Medulla oblongata (tissue), 1 donor: ENCODE results near the gene ZC4H2.
"Not testable (repeated sequence)": the region's sequence is repeated elsewhere in the genome, so short reads cannot be mapped to it uniquely, and the experiment has no call there.

ENCODE experiments used
- DNase-seq: peaks from one replicate; pipeline ENCODE4 v3.0.0-alpha.2; 2015; ENCODE audit errors: extremely low spot score

Gene ZC4H2, protein sequence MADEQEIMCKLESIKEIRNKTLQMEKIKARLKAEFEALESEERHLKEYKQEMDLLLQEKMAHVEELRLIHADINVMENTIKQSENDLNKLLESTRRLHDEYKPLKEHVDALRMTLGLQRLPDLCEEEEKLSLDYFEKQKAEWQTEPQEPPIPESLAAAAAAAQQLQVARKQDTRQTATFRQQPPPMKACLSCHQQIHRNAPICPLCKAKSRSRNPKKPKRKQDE

DNA sequence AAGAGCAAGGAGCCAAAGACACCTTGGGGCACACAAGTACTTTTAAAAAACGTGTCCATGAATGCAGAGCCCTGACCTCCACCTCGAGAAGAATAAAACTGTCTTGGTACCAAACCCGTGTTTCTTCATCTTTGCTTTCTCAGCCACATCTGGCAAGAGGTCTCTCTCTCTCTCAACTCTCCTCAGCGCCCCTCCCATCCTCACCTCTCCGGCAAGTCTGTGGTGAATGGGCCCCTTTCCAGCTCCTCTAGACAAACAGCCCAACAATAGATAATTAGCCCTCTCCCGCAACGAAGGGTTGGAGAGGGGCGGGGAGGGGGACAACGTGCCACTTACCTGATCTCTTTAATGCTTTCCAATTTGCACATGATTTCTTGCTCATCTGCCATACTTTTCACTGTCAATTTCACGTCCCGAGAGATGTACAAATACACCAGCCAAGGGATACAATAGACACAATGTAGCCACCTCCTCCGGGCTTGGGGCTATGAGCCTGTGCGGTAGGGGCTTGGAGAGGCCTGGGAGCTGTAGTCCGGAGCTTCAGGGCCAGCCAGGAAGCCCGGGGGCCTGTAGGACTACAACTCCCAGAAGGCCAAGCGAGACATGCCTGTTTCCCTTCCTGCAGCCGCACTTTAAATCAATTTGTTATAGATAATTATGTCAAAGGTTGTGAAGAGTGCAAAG lies at the start of gene ZC4H2:
ZC4H2 (minus strand) TSS at position 462 of the 684 bp plus-strand sequence; CDS start at position 389, 73 bp downstream.
- DNase-seq = peak; percentile 85

DNA sequence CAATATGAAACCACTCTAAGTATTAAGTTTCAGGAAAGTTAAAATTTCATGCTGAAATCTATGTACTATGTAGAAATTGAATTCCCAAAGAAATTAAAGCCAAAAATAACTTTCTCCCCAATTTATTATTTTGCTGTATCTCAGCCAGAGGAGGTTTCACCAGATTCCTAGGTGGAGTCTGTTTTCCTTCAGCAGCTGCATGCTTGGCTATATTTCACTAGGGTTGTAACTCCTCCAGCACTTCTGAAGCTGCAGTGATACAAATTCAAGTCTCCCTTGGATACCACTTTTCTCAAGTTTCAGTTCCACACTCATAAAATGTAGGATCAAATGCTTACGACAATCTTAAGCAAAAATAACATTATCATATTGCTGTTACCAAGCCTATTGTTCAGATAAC lies 41.2 kb upstream of the ZC4H2 start:
- no peak for DNase-seq

DNA sequence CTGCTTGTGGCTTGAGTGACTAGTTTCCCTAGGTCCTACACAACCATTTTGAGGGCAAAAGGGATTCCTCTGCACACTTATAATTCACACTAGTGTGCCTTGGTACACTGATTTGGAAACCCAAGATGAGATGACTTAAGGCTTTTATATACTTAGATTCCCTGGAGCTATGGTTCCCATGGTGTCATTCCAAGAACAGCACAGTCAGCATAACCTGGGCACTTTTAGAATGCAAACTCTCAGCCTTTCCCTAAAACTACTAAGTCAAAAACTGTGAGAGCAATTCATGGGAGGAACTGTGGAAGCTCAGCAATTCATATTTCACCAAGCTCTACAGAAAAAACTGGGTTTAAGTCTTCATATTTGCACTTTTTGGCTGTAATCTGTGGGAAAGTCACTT lies 38.0 kb upstream of the ZC4H2 start:
- no peak for DNase-seq

DNA sequence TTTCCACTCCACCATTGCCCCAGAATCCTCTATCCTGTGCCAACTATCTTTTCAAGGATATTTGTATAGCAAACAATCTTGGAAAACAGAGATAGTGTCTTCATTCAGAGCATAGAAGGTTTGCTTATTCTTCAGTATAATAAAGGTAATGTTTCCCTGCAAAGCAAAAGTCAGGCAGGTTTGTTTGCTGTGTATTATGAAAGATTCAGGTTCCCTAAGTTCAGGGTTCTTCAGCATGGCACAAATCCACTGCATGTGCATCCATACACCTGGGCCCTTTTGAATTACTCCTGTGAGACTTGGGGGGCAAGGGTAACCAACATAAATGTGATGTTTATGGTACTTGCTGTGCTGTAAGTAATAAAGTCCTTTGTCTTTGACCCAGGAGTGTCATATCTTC lies 33.2 kb upstream of the ZC4H2 start:
- no peak for DNase-seq

DNA sequence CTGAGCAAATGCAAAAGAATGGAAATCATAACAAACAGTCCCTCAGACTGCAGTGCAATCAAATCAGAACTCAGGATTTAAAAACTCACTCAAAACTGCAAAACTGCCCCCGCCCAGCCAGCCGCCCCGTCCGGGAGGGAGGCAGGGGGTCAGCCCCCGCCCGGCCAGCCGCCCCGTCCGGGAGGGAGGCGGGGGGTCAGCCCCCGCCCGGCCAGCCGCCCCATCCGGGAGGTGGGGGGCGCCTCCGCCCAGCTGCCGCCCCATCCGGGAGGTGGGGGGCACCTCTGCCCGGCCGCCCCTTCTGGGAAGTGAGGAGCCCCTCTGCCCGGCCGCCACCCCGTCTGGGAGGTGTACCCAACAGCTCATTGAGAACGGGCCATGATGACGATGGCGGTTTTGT lies 26.0 kb upstream of the ZC4H2 start:
- not testable (repeated sequence) for DNase-seq

DNA sequence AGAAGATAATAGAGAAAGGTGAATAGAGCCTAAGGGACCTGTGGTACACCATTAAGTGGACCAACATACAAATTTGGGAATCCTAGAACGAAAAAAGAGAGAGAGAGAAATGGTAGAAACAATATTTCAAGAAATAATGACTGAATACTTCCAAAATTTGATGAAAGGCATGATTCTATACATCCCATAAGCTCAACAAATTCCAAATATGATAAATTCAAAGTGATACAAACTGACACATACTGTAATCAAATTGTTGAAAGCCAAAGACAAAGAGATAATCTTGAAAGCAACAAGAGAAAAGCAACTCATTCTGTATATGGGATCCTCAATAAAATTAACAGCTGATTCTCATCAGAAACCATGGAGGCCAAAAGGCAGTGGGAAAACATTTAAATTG lies 20.6 kb upstream of the ZC4H2 start:
- no peak for DNase-seq

DNA sequence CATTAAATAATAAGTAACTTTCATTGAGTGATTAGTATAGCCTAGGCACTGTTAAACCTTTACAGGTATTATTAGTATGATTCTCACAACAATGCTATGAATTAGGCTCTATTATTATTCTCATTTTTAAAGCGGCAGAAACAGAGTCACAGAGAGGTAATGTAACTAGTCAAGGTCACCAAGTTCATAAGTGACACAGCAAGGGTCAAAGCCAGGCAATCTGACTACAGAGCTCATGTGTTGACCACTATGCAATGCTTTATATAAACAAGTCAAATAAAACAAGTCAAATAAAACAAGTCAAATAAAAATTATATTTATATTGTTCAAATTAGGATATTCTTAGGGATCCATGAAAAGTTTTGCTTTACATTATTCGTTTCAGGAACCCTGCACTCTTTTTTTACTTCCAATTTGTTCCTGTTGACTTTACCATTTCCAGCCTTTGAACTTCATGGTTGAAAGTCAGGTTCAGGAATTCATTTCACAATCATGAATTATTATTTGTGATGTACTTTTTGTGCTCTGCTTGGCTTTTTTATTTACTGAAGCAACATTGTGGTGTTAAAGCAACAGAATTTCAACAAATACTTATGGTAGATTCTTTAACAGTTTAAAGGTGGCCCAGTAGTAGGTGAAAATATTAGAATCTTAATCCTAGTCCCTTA lies 18.0 kb upstream of the ZC4H2 start:
- no peak for DNase-seq

DNA sequence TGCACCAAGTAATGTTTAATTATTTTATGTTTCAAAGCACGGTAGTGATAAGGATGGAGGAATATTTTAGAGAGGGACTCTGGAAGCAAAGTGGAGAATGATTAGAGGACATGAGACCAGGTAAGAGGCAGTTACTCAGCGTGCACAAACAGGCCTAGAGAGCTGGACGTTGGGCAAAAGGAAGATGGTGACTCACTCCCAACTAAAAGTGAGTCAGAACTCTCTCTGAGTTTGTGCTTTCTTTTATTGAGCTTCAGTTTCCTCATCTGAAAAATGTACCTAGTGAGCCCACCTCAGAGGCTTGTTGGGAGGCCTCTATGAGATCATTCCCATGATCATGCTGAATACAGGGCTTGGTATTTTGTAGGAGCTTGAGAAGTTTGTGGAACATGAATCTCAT lies 1.6 kb upstream of the ZC4H2 start:
- DNase-seq = no peak

DNA sequence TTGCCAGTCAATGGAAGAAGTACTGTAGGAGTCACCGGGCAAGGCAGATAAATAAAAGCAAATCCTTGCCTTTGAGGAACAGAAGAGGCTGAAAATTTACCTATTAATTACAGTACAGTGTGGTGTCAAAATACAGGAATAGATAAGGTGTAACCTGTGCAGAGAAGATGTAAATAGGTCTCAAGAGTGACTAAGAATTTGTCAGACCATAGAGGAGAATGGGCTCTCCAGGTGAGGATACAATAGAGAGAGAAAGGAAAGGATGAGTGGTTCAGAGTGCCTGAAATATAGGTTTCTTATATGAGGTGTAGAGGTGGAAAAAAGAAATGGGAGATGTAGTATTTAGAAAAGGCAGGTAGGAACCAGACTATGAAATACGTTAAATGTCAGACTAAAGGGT lies 801 bp upstream of the ZC4H2 start:
- no peak for DNase-seq

DNA sequence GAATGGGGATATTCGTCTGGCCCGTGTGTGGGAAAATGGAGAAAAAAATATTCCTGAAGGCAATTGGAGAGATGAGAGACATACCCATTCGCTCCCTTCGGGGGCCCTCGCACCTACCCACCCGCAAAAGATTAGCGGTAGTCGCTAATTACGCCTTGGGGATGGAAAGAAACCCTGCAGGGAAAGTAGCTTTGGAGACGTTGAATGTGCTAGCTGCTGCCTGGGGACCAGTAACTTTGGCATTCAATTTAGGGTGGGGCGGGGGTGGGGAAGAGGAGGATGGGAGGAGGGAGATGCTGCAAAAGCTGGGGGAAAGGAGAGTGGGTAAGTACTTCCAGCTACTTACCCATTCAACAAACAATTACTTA lies 407 bp upstream of the ZC4H2 start:
- DNase-seq = no peak

DNA sequence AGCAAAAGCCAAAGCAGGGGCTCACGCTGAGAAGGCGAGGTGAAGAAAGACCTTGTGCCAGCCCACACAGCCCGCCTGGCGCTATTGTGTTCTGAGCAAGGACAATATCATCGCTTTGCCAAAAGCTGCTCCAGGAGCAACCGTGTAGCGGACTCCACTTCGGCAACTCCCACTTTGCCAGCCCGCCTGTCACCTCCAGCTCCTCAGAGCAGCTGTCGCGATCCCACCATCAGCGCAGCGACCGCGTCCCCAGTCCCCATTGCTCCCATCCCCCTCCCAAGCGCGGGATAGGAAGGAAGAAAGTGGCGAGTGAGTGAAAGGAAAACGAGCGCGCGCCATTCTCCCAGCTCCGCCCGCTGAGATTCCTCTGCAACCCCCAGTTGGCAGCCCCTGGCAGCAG lies 759 bp downstream of the ZC4H2 start:
- peak; percentile 18 for DNase-seq

DNA sequence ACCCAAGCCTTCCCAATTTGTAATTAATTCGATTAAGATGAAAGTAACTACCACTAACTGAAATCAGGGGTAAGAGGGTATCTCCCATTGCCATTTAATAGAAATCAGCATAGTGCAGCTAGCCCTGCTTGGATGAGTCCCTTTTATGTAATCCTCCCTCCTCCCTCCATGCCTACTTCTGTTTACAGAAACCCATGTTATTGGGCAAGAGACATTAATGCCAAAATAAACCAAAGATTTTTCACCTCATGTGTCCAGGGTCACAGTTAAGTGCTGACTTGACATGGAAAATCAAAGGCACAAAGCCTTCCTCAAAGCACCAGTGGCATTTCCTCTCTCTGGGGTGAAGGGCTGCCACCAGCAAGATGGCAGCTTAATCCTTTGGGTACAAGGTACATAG lies 50.8 kb downstream of the ZC4H2 start:
- DNase-seq = no peak

DNA sequence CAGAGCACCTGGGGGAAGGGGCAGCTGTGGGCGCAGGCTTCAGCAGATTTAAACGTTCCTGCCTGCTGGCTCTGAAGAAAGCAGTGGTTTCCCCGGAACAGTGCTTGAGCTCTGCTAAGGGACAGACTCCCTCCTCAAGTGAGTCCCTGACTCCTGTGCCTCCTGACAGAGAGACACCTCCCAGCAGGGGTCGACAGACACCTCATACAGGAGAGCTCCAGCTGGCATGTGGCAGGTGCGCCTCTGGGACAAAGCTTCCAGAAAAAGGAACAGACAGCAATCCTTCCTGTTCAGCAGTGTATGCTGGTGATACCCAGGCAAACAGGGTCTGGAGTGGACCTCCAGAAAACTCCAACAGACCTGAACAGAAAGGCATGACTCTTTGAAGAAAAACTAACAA lies 68.1 kb downstream of the ZC4H2 start:
- no peak for DNase-seq

DNA sequence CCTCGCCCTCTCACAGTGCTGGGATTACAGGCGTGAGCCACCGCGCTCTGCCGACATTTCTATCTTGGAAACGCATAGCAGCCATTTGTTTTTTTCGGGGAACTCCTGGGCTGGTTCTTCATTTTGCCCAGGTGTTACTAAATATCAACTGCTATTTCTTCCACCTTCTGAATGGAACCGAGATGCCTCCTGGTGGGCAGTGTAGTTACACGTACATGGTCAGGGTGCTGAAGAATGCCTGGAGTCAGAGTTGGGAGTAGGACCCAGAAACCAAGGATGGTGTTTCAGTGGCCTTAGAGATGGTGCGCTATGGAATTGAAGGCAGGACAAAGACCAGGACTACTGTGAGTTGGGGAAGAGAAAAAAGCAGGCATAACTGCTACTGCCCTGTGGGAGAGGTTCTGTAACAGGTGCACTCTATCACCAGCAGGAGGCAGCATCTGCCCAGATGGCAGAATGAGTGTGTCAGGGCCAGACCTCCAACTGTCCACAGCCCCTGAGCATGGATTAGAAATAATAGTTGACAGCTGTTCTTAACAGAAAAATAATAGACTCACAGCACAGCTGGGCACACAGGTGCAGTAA lies 81.7 kb downstream of the ZC4H2 start:
- peak; percentile 19 for DNase-seq

DNA sequence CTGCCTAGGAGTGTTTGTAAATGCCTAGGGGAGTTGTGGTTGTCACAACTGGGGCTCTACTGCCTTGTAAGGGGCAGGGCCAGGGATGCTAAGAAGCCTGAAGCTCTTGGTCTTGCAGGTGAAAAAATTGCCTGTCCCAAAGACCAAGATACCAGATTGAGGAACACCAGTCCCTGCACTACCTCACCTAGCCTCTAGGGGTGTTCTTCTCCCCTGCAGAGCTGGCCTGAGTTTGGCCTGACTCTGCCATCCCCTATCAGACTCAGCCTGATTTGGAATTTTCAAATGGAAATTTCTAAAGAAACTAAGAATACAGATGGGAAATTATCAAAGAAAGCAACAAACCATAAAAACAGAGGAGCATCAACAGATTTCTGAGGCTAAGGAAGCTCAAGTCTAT lies 90.4 kb downstream of the ZC4H2 start:
- no peak for DNase-seq

DNA sequence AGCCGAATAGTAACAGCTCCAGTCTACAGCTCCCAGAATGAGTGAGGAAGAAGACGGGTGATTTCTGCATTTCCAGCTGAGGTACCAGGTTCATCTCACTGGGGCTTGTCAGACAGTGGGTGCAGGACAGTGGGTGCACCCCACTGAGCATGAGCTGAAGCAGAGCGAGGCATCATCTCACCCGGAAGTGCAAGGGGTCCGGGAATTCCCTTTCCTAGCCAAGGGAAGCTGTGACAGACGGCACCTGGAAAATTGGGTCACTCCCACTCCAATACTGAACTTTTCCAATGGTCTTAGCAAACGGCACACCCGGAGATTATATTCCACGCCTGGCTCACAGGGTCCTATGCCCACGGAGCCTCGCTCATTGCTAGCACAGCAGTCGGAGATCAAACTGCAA lies 97.5 kb downstream of the ZC4H2 start:
- not testable (repeated sequence) for DNase-seq

DNA sequence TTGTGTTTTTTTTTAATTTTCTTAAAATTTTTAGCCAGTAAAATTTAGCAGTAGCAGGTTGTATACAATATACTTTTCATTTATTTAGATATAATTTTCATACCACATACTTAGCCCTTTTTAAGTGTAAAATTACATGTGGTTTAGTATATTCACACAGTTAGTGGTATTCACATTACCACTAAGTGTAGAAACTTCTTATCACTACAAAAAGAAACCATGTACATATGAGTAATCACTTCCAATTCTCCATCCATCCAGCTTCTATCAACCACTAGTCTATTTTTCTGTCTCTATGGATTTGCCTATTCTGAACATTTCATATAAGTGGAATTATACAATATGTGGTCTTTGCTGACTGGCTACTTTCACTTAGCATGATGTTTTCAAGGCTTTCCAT lies 109.0 kb downstream of the ZC4H2 start:
- DNase-seq = no peak
